K562 (cell line): Measurements from ENCODE around the gene KASH5. TPM values are rescaled to one million over a fixed set of nuclear protein-coding genes. Genes with fewer than 3 reads are reported as not detected.

Experiments
- ATAC-seq: fragments of 200-7000 bp; cut with Tn5 transposase; 3 replicates; pipeline ENCODE4 v1.9.1; 2020; ENCODE audit warnings: moderate library complexity
- BruUV-seq: library from RNA; stranded (reverse); fragments of 400-500 nt; replicated peaks from 2 replicates; lab custom pipeline; 2021; lab: Mats Ljungman, UMichigan
- CTCF ChIA-PET: fragments of 300-600 bp; formaldehyde crosslinking; extraction: SDS; loops from one replicate; lab custom pipeline; 2021; ENCODE audit warnings: low intra/inter-chr PET ratio; lab: Yijun Ruan, JAX
- POLR2A ChIA-PET: fragments of 300-600, 350-650 bp; sonication (Branson Sonifier 250); formaldehyde crosslinking; extraction: SDS; loops from one replicate; lab custom pipeline; 2021; ENCODE audit warnings: antibody characterized with exemption, inconsistent platforms; lab: Yijun Ruan, JAX
- DNase-seq, 4 experiments: peaks; one replicate each; pipeline versions ENCODE4 v3.0.0 to v3.0.0-alpha.2; 2011 to 2018; ENCODE audit warnings: low spot score in 3 of 4, mixed read lengths in 3 of 4; ENCODE audit errors: extremely low read depth in 1 of 4
- FAIRE-seq: peaks from 2 replicates; lab custom pipeline; 2011; peaks lifted over from hg19 to GRCh38; lab: Jason Lieb, UNC
- H2AFZ ChIP-seq: 2 replicates; pipeline ENCODE4 v1.6.0; 2011; ENCODE audit warnings: low read depth, low read length, control low read depth, inconsistent platforms
- H3K27ac ChIP-seq: fragments of 200-600 bp; 3 replicates; pipeline ENCODE4 v1.8.0; 2011; ENCODE audit warnings: low read depth, mild to moderate bottlenecking, control low read depth, inconsistent platforms, low read length, moderate library complexity, mixed read lengths; ENCODE audit errors: extremely low read depth
- H3K27me3 ChIP-seq, 2 experiments: fragments of 300-600 bp in 1 of 2; 2 replicates in 1 of 2; 3 replicates in 1 of 2; pipeline versions ENCODE4 v1.6.0 to v1.8.0; 2011; ENCODE audit warnings: inconsistent platforms in 2 of 2, low read length in 2 of 2, mild to moderate bottlenecking in 1 of 2, mixed read lengths in 1 of 2, moderate library complexity in 1 of 2; ENCODE audit not compliant: control insufficient read depth in 2 of 2, insufficient read depth in 2 of 2
- H3K36me3 ChIP-seq: fragments of 300-600 bp; 3 replicates; pipeline ENCODE4 v1.8.0; 2011; ENCODE audit warnings: mild to moderate bottlenecking, low read length, inconsistent platforms; ENCODE audit not compliant: control insufficient read depth, insufficient read depth
- H3K4me1 ChIP-seq, 2 experiments: fragments of 200-600 bp in 1 of 2; replicated peaks in 1 of 2; 2 replicates in 1 of 2; 3 replicates in 1 of 2; pipeline versions ENCODE4 v1.5.1 to v1.8.0; 2011; ENCODE audit warnings: inconsistent platforms in 2 of 2, low read length in 2 of 2, mild to moderate bottlenecking in 1 of 2, mixed read lengths in 1 of 2, moderate library complexity in 1 of 2; ENCODE audit not compliant: control insufficient read depth in 2 of 2, insufficient read depth in 2 of 2
- H3K4me2 ChIP-seq: 2 replicates; pipeline ENCODE4 v1.6.1; 2011; ENCODE audit warnings: low read length, control low read depth, inconsistent platforms, mixed read lengths; ENCODE audit not compliant: insufficient read depth
- H3K4me3 ChIP-seq: fragments of 200-600 bp; sonication (generic), shearing (Covaris generic); 2 replicates; pipeline ENCODE4 v1.5.1; 2016; ENCODE audit warnings: control low read depth, inconsistent platforms
- H3K79me2 ChIP-seq: fragments of 200-600 bp; 3 replicates; pipeline ENCODE4 v1.8.0; 2011; ENCODE audit warnings: low read length, inconsistent platforms; ENCODE audit not compliant: control insufficient read depth, insufficient read depth
- H3K9ac ChIP-seq, 2 experiments: 2 replicates each; pipeline versions ENCODE4 v1.6.0 to v1.6.1; 2011; ENCODE audit warnings: low read depth in 2 of 2, low read length in 2 of 2, control low read depth in 1 of 2, inconsistent platforms in 1 of 2, mild to moderate bottlenecking in 1 of 2, mixed read lengths in 1 of 2; ENCODE audit not compliant: insufficient read depth in 1 of 2
- H3K9me1 ChIP-seq: one replicate; pipeline ENCODE4 v1.6.0; 2011; ENCODE audit warnings: inconsistent platforms, mild to moderate bottlenecking, low read length, moderate library complexity; ENCODE audit not compliant: control insufficient read depth, insufficient read depth
- H3K9me3 ChIP-seq: replicated peaks from 2 replicates; pipeline ENCODE4 v1.5.1; 2011; ENCODE audit warnings: low read depth, low read length, inconsistent platforms; ENCODE audit not compliant: control insufficient read depth, insufficient read depth
- H4K20me1 ChIP-seq: replicated peaks from 2 replicates; pipeline ENCODE4 v1.6.1; 2011; ENCODE audit warnings: low read length, inconsistent platforms, mixed read lengths; ENCODE audit not compliant: control insufficient read depth, insufficient read depth
- BCOR ChIP-seq: fragments of 450-650 bp; IDR thresholded peaks from 2 replicates; pipeline ENCODE4 v1.6.1; 2016
- HDAC1 ChIP-seq, 2 experiments: fragments of 450-650 bp; IDR thresholded peaks; 2 replicates each; pipeline ENCODE4 v1.6.1; 2016 to 2017; ENCODE audit warnings: inconsistent platforms in 1 of 2, mild to moderate bottlenecking in 1 of 2, moderate library complexity in 1 of 2
- ILF3 ChIP-seq: fragments of 450-650 bp; IDR thresholded peaks from 2 replicates; pipeline ENCODE4 v1.6.1; 2018; ENCODE audit warnings: antibody characterized with exemption, mild to moderate bottlenecking, moderate library complexity, borderline replicate concordance
- L3MBTL2 ChIP-seq: fragments of 450-650 bp; IDR thresholded peaks from 2 replicates; pipeline ENCODE4 v1.6.1; 2016; ENCODE audit warnings: mild to moderate bottlenecking, moderate library complexity
- MCM3 ChIP-seq: fragments of 450-650 bp; IDR thresholded peaks from 2 replicates; pipeline ENCODE4 v1.6.1; 2016
- NFATC3 ChIP-seq: fragments of 450-650 bp; IDR thresholded peaks from 2 replicates; pipeline ENCODE4 v1.6.1; 2017; ENCODE audit warnings: mild to moderate bottlenecking
- RAD51 ChIP-seq: fragments of 450-650 bp; IDR thresholded peaks from 2 replicates; pipeline ENCODE4 v1.7.1; 2016; ENCODE audit warnings: low read depth, mild to moderate bottlenecking, borderline replicate concordance
- RNF2 ChIP-seq: sonication (generic); IDR thresholded peaks from 2 replicates; pipeline ENCODE4 v1.6.1; 2016
- TEAD2 ChIP-seq: fragments of 450-650 bp; IDR thresholded peaks from 2 replicates; pipeline ENCODE4 v1.6.1; 2016; ENCODE audit warnings: missing genetic modification characterization, control low read depth, missing compliant biosample characterization
- ZNF408 ChIP-seq: fragments of 250-450 bp; sonication (Bioruptor Pico); IDR thresholded peaks from 2 replicates; pipeline ENCODE4 v1.4.0; 2020; ENCODE audit warnings: low read depth, mild to moderate bottlenecking, moderate library complexity
- ZNF444 ChIP-seq: fragments of 250-450 bp; sonication (Bioruptor Pico); IDR thresholded peaks from 2 replicates; pipeline ENCODE4 v1.4.0; 2020; ENCODE audit warnings: mild to moderate bottlenecking, moderate library complexity
- WGBS: fragments of 100-300 bp; shearing (Covaris generic); methylation state at CpG from one replicate; pipeline ENCODE4 v1.1.6; 2016; ENCODE audit warnings: low coverage, mixed read lengths; ENCODE audit not compliant: insufficient coverage; ENCODE audit errors: missing lambda C conversion rate; 5-methylcytosine and 5-hydroxymethylcytosine counted together
- in situ Hi-C: fragments of 300-500 bp; cut with MboI; formaldehyde crosslinking; loops from 4 replicates; pipeline ENCODE4 v1.15.0; 2018; ENCODE audit warnings: inconsistent platforms, mixed read lengths
- intact Hi-C: fragments of 100-400 bp; cut with micrococcal nuclease; formaldehyde crosslinking; loops from 2 replicates; pipeline ENCODE4 v1.14.2; 2022
- polyA plus RNA-seq, 8 experiments: library from polyadenylated mRNA; depleted of rRNA in 4 of 8; stranded (reverse) in 5 of 8; unstranded in 3 of 8; fragments of >200 nt; fragmentation: Nextera tagmentation in 2 of 8; fragmentation: Illumina TruSeq in 1 of 8; extraction: Ambion mirVana in 2 of 8; extraction: Trizol in 1 of 8; gene quantifications; 2 replicates each; pipeline versions ENCODE4 v1.2.1 to v1.2.3, GENCODE V29; 2011 to 2014; ENCODE audit warnings: inconsistent platforms in 1 of 8, missing spikeins in 1 of 8
- total RNA-seq, 7 experiments: library from RNA; depleted of rRNA in 6 of 7; stranded (reverse); fragments of >200 nt in 6 of 7; fragmentation: Illumina TruSeq in 2 of 7; extraction: Trizol in 2 of 7; gene quantifications; 2 replicates each; pipeline versions ENCODE4 v1.2.1 to v1.2.3, GENCODE V29; 2011 to 2021; ENCODE audit warnings: low replicate concordance in 1 of 7
- TF ChIP-seq, protein P1 (sequence below): sonication (generic); formaldehyde crosslinking; IDR thresholded peaks from 2 replicates; pipeline ENCODE4 v1.8.0; 2022; ENCODE audit warnings: missing genetic modification reagents, mild to moderate bottlenecking, borderline replicate concordance
- TF ChIP-seq, protein P2 (sequence below): conservative IDR thresholded peaks from 2 replicates; pipeline ENCODE4 v1.6.1; 2011; ENCODE audit warnings: low read depth, mild to moderate bottlenecking, low read length; ENCODE audit not compliant: control insufficient read depth
- TF ChIP-seq, protein P3 (sequence below): sonication (generic); formaldehyde crosslinking; IDR thresholded peaks from 2 replicates; pipeline ENCODE4 v1.5.0; 2020; ENCODE audit warnings: missing genetic modification reagents
- TF ChIP-seq, protein P4 (sequence below): fragments of 450-650 bp; formaldehyde crosslinking; IDR thresholded peaks from 2 replicates; pipeline ENCODE4 v1.4.0; 2020; ENCODE audit warnings: mild to moderate bottlenecking, moderate library complexity
- TF ChIP-seq, protein P5 (sequence below): IDR thresholded peaks from 2 replicates; pipeline ENCODE4 v1.6.1; 2014; ENCODE audit warnings: antibody characterized with exemption

Gene KASH5
- total and polyA plus RNA-seq, 9 of the 15 experiments (the other 6 are each of a cell fraction or from before 2014, with no cell fraction given), result 0.07 to 0.84 (median 0.34) TPM; not detected in 1

DNA sequence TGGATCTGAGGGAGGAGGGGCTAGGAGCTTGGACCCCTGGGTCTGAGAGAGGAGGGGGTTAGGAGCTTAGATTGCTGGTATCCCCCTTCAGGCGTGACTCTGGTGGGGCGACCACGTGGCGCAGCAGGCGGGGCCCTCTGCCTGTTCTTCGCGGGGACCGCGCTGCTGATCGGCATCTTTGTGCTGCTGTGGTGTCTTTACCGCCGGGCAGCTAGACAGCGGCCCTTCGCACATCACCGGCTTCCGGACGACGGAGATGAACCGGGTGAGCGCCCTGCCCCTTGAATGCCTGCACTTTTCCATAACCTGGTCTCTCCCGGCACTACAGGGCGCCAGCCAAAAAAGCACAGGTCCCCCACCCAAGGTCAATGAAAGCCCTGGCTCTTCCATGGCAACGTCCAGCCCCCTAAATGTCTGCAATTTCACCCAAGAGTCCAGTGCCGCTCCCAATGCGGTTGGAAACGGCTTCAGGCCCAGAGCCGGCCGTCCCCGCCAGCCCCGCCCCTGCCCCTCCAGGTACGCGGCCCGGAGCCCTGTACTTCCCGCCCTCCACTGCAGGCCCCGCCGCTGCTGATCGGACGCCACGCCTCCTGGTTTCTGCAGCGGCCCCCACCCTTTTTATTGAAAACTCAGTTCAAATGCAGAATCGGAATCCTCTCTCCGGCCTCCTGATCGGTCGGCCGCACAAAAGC lies 40.0 kb downstream of the KASH5 start:
- 4% methylated on average over 45 of the region's 45 CpGs for WGBS
- ChIA-PET POLR2A (interaction anchor here (1.4 to 1.7 kb wide), 2 partner anchors 11 to 12 kb away, joined by 3 to 4 read pairs; no protein-coding TSS in a partner anchor), CTCF (no interaction called here)
- no peaks in the 10 kb centered on the region; the same call in 2 of the 3 replicates for H3K36me3 ChIP-seq
- H3K9ac ChIP-seq, result peak overlapping the region; percentile 58 to 87
- H3K4me3 ChIP-seq, result peak overlapping the region; percentile 12; the same call in 1 of the 2 replicates
- peaks cover 9% of the 10 kb centered on the region for H3K79me2 ChIP-seq
- H4K20me1 ChIP-seq, result no peaks in the 10 kb centered on the region
- ATAC-seq (peak; percentile 79), FAIRE-seq (peak; percentile 67), DNase-seq (peak; percentile 69 to 73 (median 70))
- H3K27me3 ChIP-seq, result no peaks in the 10 kb centered on the region
- H3K9me1 ChIP-seq, result no peaks in the 10 kb centered on the region
- intact Hi-C loops, result no loop called here
- peaks cover 44 to 83% of the 10 kb centered on the region in 2 experiments for H3K4me1 ChIP-seq
- in situ Hi-C loops, result no loop called here
- peak overlapping the region; percentile 80 for H3K4me2 ChIP-seq
- H2AFZ ChIP-seq, result peak overlapping the region; percentile 93
- H3K27ac ChIP-seq, result peak overlapping the region; percentile 56; the same call in 2 of the 3 replicates
- BruUV-seq, result no TSS peak
- no peaks in the 10 kb centered on the region for H3K9me3 ChIP-seq
- TF ChIP-seq, protein P1, sequence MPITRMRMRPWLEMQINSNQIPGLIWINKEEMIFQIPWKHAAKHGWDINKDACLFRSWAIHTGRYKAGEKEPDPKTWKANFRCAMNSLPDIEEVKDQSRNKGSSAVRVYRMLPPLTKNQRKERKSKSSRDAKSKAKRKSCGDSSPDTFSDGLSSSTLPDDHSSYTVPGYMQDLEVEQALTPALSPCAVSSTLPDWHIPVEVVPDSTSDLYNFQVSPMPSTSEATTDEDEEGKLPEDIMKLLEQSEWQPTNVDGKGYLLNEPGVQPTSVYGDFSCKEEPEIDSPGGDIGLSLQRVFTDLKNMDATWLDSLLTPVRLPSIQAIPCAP (CRISPR knock-in tag), result no peak
- TF ChIP-seq NFATC3 (no peak), TEAD2 (tag) (no peak), L3MBTL2 (peak; percentile 93), RAD51 (peak; percentile 50; the same call in 1 of the 2 replicates), ZNF408 (CRISPR knock-in tag) (no peak), HDAC1 (IDR thresholded peaks at IDR 0.05) (peak in 1 of 2 experiments; percentile 23; a peak in 1 of 4 replicates), ZNF444 (CRISPR knock-in tag) (no peak), RNF2 (0 out of 2 replicates have a peak, but pooled peaks have one; percentile 33), ILF3 (no peak), BCOR (0 out of 2 replicates have a peak, but pooled peaks have one; percentile 23), MCM3 (no peak)
- TF ChIP-seq, protein P2, sequence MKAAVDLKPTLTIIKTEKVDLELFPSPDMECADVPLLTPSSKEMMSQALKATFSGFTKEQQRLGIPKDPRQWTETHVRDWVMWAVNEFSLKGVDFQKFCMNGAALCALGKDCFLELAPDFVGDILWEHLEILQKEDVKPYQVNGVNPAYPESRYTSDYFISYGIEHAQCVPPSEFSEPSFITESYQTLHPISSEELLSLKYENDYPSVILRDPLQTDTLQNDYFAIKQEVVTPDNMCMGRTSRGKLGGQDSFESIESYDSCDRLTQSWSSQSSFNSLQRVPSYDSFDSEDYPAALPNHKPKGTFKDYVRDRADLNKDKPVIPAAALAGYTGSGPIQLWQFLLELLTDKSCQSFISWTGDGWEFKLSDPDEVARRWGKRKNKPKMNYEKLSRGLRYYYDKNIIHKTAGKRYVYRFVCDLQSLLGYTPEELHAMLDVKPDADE, result no peak; the same call in 1 of the 2 replicates
- TF ChIP-seq, protein P3, sequence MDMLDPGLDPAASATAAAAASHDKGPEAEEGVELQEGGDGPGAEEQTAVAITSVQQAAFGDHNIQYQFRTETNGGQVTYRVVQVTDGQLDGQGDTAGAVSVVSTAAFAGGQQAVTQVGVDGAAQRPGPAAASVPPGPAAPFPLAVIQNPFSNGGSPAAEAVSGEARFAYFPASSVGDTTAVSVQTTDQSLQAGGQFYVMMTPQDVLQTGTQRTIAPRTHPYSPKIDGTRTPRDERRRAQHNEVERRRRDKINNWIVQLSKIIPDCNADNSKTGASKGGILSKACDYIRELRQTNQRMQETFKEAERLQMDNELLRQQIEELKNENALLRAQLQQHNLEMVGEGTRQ (CRISPR knock-in tag), result peak; percentile 72
- TF ChIP-seq, protein P4, sequence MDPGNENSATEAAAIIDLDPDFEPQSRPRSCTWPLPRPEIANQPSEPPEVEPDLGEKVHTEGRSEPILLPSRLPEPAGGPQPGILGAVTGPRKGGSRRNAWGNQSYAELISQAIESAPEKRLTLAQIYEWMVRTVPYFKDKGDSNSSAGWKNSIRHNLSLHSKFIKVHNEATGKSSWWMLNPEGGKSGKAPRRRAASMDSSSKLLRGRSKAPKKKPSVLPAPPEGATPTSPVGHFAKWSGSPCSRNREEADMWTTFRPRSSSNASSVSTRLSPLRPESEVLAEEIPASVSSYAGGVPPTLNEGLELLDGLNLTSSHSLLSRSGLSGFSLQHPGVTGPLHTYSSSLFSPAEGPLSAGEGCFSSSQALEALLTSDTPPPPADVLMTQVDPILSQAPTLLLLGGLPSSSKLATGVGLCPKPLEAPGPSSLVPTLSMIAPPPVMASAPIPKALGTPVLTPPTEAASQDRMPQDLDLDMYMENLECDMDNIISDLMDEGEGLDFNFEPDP (CRISPR knock-in tag), result no peak
- TF ChIP-seq, protein P5, sequence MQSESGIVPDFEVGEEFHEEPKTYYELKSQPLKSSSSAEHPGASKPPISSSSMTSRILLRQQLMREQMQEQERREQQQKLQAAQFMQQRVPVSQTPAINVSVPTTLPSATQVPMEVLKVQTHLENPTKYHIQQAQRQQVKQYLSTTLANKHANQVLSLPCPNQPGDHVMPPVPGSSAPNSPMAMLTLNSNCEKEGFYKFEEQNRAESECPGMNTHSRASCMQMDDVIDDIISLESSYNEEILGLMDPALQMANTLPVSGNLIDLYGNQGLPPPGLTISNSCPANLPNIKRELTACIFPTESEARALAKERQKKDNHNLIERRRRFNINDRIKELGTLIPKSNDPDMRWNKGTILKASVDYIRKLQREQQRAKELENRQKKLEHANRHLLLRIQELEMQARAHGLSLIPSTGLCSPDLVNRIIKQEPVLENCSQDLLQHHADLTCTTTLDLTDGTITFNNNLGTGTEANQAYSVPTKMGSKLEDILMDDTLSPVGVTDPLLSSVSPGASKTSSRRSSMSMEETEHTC, result no peak
